Nucleus accumbens (tissue), 56 donors: Measurements from ENCODE around the gene MAMDC4.
"Not testable (repeated sequence)": the region's sequence is repeated elsewhere in the genome, so short reads cannot be mapped to it uniquely, and the experiment has no call there.

Source experiments
- DNase-seq, 56 donors: peaks; one replicate each; lab custom pipeline; 2025; lab: John Stamatoyannopoulos, UW

The MAMDC4 gene

DNA sequence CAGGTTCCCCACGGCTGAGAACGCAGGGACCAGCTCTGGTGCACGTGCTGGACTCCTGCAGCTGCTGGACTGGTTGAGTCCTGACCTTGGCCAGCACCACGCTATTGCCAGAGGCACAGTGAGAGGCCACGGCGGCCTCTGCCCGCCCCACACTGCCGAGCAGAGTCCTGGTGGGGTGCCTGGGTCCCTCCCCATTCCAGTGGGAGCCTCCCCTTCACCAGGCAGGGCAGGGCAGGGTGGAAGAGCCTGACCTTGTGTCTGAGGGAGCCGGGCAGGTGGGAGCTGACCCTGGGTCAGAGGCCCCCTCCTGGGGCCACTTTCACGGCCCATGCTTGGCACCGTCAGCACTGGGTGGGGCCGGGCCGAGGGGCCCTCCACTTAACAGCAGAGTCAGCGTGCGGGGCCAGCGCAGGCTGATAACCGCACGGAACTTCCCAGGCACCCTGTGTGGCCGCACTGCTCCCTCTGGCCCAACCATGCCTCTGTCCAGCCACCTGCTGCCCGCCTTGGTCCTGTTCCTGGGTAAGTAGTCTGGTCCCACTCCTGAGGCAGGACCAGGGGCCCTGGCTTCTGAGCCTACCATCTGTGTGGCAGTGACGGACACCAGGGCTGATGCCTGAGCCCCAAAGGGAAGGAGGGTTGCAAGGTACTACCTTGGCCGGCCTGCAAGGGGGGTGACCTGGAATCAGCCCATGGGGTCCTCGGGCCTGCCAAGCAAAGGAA, at the start of gene MAMDC4:
MAMDC4 (plus strand) TSS at position 406 of the 723 bp plus-strand sequence; CDS start at position 477, 71 bp downstream.
- no peak for DNase-seq

DNA sequence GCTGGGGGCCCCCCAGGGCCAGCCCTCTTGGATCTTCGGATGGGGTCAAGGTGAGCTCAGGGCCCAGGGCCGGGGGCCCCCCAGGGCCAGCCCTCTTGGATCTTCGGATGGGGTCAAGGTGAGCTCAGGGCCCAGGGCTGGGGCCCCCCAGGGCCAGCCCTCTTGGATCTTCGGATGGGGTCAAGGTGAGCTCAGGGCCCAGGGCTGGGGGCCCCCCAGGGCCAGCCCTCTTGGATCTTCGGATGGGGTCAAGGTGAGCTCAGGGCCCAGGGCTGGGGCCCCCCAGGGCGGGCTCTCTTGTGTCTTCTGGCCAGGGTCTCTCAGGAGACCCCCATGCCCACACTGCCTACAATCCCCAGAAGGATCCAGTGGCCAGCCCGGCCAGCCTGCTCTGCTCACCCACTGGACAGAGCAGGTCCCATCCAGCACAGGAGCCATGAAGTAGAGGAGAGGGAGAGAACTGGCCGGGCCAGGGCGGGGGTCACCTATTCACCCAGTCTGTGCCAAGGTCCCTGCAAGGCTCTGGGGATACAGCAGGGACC, 49.1 kb upstream of the MAMDC4 start:
- not testable (repeated sequence) for DNase-seq

DNA sequence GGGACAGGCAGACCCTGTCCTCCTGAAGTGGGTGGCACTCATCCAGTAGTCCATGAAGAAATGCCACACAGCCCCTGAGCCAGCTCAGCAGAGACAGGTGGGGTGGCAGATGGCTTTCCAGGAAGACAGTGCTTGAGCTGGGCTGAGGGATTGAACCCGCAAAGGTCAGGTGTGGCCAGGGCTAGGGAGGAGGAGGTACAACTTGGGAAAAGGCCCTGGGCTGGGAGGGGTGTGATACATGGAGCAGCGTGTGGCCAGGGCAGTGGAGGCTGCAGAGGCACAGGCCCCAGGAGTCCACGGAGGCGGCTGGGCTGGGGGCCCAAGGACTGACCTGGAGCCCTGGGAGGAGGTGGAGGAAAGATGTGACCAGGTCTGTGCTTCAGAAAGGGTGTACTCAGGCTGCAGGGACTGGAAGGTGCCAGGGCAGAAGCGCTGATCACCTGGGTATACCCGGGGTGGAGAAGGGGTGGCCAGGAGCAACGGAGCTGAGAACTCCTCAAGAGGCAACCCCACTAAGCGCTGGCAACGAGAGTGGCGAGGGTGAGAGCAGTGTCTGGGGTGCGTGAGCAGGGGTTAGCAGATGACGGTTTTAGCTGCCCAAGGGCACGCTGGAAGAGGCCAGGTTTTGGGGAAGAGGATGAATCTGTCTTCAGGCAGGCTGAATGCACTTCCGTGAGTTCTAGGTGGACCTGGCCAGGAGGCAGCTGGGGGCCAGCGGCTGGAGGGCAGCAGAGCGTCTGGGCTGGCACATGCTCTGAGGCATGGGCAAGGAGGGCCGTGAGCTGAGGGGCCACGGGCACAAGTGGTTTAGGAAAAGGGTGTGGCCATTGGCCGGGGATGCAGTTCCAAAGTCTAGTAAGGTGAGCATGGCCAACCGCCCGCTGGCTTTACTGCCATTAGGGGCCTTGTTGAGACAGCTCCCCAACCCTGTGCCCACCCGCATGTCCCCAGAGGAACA, 48.3 kb upstream of the MAMDC4 start:
- no peak for DNase-seq

DNA sequence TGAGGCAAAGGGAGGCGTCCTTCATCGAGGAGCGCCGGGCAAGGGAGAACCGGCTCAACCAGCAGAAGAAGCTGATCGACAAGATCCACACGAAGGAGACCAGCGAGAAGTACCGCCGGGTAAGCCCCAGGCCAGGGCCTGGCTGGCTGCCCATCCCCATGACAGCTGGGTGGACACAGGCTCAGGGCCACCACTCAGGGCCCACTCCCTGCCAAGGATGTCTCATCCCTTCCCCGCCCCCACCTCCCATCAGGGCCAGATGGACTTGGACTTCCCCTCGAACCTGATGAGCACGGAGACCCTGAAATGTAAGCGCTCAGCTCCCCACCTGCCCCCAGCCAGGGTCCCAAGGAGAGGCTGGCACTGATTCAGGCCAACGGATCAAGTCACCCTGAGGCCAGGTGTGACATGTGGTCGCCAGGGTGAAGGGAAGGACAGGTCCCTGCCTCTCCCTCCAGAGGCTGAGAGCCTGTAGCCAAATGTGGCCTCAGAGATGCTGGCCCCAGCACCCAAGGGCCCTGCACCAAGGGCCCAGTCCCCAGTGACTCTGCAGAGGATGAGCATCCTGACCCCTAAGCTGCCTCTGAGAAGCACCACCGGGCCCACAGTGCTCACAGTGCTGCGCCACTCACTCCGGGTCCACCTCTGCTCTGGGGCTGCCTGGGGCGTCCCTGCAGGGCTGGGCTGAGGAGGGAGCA, 47.5 kb upstream of the MAMDC4 start:
- DNase-seq, result no peak

DNA sequence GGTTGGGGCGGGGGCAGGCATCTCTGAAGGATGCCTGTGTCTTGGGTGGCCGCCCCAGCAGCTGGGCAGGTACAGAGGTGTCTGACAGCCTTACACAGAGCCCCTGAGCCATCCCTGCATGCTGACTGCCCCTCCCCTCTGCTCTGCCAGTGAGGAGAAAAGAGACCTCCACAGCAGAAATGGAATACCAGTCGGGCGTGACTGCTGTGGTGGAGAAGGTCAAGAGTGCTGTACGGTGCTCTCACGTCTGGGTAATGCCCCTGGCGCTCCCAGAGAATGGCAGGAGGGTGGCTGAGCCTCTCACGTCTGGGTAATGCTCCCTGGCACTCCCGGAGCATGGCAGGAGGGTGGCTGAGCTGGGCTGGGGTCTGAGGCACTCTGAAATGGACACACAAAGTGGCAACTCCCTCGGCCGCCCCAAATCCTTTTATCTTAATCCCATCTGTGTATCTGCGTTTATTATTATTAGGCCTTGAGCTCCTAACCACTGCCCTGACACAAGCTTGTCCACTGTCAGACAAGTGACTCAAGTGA, 46.9 kb upstream of the MAMDC4 start:
- DNase-seq, result no peak

DNA sequence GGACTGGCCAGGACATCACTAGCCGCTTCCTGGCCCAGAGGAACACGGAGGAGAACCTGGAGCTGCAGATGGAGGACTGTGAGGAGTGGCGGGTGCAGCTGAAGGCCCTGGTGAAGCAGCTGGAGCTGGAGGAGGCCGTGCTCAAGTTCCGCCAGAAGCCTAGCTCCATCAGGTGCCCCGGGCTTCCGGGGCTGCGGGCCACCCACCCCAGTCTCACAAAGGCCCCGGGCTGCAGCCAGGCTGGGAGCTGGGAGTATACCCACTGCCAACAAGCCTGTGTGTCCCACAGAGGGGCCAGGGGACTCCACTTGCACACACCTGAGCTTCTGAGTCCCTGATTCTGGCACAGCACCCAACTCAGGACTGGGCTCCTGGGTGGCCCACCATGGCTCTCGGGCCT, 46.1 kb upstream of the MAMDC4 start:
- DNase-seq, result no peak

DNA sequence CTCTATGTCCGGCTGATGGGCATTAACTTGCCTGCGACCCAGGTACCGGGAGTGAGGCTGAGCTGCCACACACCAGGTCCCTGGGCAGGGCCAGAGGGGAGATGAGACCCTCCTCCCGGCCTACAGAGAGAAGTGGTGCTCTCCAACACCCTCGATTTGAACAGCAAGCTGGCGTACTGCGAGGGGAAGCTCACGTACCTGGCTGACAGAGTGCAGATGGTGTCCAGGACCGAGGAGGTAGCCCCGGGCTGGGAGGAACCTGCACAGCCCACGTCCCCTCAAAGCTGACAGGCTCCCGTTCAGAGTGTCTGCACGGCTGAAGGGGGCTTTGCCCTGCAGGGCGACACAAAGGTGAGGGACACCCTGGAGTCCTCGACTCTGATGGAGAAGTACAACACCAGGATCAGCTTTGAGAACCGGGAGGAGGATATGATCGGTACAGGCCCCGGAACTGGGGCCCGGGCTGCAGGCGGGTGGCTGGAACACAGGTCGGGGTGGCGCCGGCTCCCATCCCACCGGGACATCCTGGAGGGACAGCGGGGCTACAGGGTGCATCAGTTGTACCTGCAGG, 45.4 kb upstream of the MAMDC4 start:
- DNase-seq, result no peak

DNA sequence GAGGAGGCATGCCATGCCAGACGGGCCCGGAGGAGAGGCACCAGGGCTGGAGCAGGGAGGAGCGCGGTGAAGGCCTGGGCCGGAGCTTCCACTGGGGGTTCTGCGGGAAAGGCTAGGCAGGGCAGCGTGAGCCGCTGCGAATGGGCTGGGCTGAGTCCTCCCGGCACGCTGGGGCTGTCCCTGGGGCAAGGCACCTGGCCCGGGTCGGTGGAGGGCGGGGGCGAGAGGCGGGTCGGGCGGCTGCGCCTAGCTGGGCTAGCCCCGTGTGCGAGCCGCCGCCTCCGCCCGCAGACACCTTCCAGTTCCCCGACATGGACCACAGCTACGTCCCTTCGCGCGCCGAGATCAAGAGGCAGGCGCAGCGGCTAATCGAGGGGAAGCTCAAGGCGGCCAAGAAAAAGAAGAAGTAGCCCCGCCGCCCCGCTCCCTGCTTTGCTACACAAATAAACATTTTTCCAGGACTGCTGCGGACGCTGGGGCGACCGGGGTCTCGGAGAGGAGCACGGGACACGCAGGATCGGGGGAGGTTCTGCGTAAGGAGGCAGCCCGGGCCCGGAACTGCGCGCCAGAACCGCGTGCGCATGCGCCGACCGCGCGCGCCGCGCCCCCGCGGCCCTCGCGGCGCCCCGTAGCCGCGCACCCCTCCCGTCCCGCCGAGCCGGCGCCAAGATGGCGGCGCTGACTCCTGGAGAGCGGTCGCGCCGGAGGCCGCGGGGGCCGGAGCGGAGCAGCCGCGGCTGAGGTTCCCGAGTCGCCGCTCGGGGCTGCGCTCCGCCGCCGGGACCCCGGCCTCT, 44.7 kb upstream of the MAMDC4 start, which contains the start of gene RABL6:
RABL6 (plus strand) TSS at position 668 of the 794 bp plus-strand sequence. CDS start 249 bp downstream, outside the sequence.
- DNase-seq, result peak in 49 of 56 donors; percentile 31 to 80 (median 65)

DNA sequence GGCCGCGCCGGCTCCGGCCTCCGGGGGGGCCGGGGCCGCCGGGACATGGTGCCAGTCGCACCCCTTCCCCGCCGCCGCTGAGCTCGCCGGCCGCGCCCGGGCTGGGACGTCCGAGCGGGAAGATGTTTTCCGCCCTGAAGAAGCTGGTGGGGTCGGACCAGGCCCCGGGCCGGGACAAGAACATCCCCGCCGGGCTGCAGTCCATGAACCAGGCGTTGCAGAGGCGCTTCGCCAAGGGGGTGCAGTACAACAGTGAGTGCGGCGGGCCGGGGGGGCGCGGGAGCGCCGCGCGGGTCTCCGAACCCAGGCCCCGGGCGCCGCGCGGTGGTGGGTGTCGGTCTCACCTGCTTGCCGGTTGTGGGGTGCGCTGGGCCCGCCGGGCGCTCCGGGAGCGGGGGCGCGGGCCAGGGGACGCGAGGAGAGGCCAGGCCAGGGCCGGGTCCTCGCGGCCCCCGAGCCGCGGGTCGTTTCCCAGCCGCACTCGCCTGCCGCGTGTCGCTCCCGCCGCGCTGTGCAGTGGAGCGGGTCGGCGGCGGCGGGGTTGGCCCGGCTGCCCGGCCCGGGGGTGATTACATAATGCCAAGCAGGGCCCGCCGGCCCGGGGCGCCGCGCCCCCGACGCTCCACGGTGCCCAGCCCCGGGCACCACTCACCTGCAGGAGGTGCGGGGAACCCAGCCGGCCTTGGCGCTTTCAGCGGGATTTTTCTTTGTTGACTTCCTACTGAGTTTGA, 43.9 kb upstream of the MAMDC4 start:
- peak in 22 of 56 donors; percentile 21 to 76 (median 56) for DNase-seq

DNA sequence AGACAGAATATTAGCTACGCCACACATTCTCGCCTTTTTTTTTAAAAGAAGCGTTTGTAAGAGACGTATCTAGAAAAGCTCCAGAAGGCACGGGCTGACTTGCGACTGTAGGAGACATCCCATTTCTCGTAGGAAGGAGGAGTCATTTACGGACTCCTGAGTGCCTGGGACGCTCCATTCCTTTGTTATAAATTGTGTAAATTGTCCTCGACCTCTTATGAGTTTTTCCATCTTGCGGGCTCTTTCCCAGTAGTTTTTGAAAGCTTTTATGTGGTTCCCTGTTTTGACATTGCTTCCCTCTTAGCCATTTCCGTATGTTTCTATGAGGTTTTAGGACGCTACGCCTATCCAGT, 43.4 kb upstream of the MAMDC4 start:
- DNase-seq, result no peak

DNA sequence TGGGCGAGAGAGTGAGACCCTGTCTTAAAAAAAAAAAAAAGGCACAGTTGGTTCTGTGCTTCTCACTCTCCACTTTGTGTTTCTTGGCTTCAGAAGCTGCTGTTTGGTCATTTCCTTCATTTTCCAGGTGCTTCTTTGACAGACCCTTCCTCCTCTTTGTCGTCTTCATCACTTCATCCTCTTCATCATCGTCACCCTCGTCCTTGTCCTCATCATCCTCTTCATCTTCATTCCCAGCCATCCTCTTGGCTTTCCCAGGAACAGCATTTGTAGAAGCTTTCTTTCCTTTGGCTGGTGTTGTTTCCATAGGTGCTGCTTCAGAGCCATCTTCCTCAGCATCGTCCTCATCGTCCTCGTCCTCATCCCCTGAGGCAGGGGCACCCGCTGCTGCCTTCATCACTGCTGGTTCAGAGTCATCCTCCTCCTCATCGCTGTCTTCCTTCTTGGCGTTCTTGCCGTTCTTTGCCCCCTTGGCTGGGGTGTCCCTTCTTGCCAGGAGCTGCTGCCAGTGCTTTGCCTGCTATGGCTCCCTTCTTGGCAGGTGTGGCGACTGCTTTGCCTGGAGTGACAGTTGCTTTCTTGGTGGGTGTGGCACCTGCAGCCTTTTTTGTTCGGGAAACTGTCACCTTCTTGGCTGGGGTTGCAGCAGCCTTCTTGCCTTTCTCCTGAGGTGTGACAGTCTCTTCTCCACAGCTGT, 37.3 kb upstream of the MAMDC4 start:
- no peak for DNase-seq

DNA sequence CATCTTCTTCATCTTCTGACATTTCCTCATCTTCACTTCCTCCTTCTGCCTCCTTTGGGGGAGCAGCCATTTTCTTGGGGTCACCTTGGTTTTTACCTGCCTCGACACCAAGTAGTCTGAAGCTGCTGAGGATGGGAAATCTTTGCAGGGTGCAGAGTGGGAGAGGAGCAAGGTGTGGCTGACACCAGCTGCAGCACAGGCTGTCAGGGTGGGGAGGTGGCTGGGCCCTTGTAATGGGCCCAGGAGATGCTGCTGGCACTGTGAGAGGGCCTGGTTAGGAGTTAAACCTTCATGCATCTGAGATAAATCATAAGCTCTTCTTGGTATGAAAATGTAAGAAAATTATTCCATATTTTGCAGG, 36.7 kb upstream of the MAMDC4 start:
- DNase-seq, result no peak

DNA sequence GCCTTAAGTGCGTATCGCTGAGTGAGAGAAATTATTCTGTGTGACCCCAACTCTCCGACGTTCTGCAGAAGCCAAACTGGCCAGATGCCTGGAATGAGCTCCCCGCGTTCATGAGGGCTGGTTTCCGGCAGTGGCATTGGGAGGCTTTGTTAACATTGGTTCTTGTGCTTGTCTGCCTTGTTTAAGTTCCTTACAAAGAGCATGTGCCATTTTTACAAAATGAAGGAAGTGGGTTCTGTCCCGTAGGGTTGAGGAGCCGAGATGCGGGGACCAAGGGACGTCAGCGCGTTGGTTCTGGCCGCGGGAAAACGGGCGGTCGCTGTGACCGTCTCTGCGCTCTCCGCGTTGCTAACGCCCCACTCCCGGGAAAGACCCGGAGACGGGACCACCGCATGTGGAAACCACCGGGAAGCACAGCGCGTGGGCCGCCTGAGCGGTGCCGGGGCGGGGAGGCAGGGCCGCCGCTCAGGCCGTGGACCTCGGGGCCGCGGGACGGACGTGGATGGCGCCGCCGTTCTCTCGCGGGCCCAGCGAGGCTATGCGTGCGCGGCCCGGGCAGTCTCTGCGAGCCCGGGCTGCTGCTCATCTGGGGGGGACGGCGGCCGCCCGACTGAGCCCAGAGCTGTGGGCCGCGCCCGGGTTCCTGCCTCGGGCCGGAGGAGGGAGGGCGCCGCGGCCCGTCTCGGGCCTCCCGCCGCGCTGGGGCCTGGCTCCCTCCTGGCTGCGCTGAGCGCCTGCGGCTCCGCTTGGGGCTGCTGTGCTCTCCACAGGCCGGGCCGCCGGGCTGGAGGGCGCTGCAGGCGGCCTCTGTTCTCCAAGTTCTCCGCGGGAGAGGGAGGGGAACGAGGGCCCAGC, 30.9 kb upstream of the MAMDC4 start:
- peak in 1 of 56 donors; percentile 21 for DNase-seq

DNA sequence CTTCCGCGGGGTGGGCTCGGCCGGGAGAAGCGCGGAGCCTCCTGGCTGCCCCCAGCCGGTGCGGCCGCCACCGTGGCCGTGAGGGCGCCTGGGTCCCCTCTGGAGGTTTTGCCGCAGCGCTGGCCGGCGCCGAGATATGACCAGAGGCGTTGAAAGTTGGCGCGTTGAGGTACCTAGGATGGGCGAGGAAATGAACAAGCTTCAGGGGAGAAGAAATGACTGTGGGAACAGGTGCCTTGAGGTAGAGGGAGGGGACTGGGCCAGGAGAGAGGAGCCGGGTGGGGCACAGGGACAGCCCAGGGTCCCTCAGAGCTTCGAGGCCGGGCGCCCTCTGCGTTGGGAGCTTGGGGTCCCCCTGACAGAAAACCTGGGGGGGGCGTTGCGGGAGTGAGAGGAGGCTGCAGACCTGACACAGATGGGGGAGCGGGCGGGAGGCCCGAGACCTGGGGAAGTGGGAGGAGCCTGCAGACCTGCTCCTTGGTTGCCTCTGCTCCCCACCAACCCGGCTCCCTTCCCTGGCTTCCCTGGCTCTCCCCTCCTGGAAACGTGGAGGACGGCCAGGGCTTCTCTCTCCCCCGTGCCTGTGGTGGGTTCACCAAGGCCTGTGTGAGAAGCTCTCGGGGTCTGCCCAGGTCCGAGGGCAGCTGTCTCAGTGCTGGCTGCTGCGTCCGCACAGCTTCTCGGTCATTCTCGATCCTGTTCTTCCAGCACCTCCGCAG, 30.2 kb upstream of the MAMDC4 start:
- DNase-seq, result no peak

DNA sequence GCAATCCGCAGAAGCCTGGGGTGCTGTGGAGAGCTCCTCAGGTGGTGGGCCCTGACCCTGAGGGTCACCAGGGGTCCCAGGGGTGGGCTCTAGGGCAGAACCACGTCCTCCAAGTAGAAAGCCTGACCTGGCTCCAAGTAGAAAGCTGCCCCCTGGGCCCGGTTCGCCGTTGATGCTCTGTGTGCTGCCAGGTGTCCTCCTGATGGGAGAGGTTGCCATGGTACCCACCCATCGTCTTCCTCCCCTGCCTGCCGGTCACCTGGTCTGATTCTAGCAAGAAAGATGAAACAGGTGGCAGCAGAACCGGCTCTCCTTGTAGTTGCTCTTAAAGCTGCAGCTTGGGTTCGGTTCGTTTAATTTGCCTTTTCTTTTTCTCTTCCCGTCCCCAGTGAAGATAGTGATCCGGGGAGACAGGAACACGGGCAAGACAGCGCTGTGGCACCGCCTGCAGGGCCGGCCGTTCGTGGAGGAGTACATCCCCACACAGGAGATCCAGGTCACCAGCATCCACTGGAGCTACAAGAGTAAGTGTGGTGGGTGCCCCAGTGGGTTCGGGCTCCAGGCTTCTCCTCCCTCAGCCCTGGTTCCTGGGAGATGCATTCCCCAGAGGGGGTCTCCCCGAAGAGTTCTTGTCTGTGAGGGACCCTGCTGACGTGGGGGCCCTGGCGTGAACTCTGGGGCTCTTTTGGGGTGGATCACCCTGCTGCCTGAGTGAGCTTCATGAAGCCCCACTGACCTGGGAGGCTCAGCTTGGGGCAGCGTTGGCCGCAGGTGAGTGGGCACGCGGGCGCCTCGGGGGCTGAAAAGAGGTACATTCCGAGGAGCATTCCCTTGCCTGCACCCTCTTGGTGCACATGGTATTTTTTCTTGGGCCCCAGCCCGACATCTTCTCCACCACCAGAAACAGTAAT, 28.8 kb upstream of the MAMDC4 start:
- peak in 15 of 56 donors; percentile 24 to 64 (median 40) for DNase-seq
